H1 (cell line): ENCODE measurements around the gene STAT1. TPM values are rescaled to one million over a fixed set of nuclear protein-coding genes. Genes with fewer than 3 reads are reported as not detected.

Experiments used
- CTCF ChIA-PET: fragments of 300-600 bp; sonication (Branson Sonifier 250); formaldehyde crosslinking; loops from one replicate; lab custom pipeline; 2021; ENCODE audit not compliant: partially characterized antibody; lab: Charles Lee
- POLR2A ChIA-PET: fragments of 300-600 bp; sonication (Branson Sonifier 250); formaldehyde crosslinking; loops from one replicate; lab custom pipeline; 2021; ENCODE audit warnings: inconsistent platforms; ENCODE audit not compliant: partially characterized antibody; lab: Charles Lee
- DNase-seq, 2 experiments: peaks; one replicate each; pipeline versions ENCODE4 v3.0.0 to v3.0.0-alpha.2; 2010 to 2022; ENCODE audit warnings: low spot score in 2 of 2, low read depth in 1 of 2, mixed read lengths in 1 of 2
- FAIRE-seq: peaks from 2 replicates; lab custom pipeline; 2011; peaks lifted over from hg19 to GRCh38; lab: Jason Lieb, UNC
- H2AFZ ChIP-seq: 2 replicates; pipeline ENCODE4 v1.8.1; 2012; ENCODE audit warnings: low read length, inconsistent platforms
- H2AK5ac ChIP-seq: 2 replicates; pipeline ENCODE4 v1.6.1; 2013; ENCODE audit warnings: low read depth, low read length
- H2BK120ac ChIP-seq: replicated peaks from 2 replicates; pipeline ENCODE3; 2013; ENCODE audit warnings: low read depth, low read length, inconsistent platforms
- H2BK12ac ChIP-seq: 2 replicates; pipeline ENCODE4 v1.6.1; 2013; ENCODE audit warnings: low read depth, low read length
- H2BK15ac ChIP-seq: 2 replicates; pipeline ENCODE4 v1.6.1; 2013; ENCODE audit warnings: low read length
- H2BK20ac ChIP-seq: 2 replicates; pipeline ENCODE4 v1.6.1; 2013; ENCODE audit warnings: low read length
- H2BK5ac ChIP-seq: 2 replicates; pipeline ENCODE4 v1.6.1; 2013; ENCODE audit warnings: low read depth, low read length
- H3K14ac ChIP-seq: 2 replicates; pipeline ENCODE4 v1.6.1; 2013; ENCODE audit warnings: inconsistent platforms; ENCODE audit not compliant: insufficient read length
- H3K18ac ChIP-seq: 2 replicates; pipeline ENCODE4 v1.6.1; 2013; ENCODE audit warnings: low read length; ENCODE audit errors: extremely low read depth
- H3K23ac ChIP-seq: 2 replicates; pipeline ENCODE4 v1.6.1; 2013; ENCODE audit warnings: inconsistent platforms; ENCODE audit not compliant: insufficient read length
- H3K23me2 ChIP-seq: 2 replicates; pipeline ENCODE4 v1.6.1; 2013; ENCODE audit warnings: low read depth, low read length
- H3K27ac ChIP-seq: 2 replicates; pipeline ENCODE4 v1.6.1; 2011; ENCODE audit warnings: low read depth, low read length, inconsistent platforms
- H3K27me3 ChIP-seq, 4 experiments: replicated peaks in 1 of 4; 1 replicate in 1 of 4; 2 replicates in 3 of 4; pipeline versions ENCODE4 v1.6.1 to v1.8.1; 2011 to 2013; ENCODE audit warnings: low read length in 3 of 4, mild to moderate bottlenecking in 3 of 4, inconsistent platforms in 2 of 4, mixed read lengths in 2 of 4, moderate library complexity in 1 of 4; ENCODE audit not compliant: control insufficient read depth in 3 of 4, insufficient read depth in 3 of 4; ENCODE audit errors: extremely low read depth in 1 of 4
- H3K36me3 ChIP-seq, 4 experiments: 2 replicates each; pipeline versions ENCODE4 v1.6.1 to v1.8.1; 2011 to 2013; ENCODE audit warnings: mild to moderate bottlenecking in 4 of 4, low read length in 3 of 4, moderate library complexity in 2 of 4, control low read depth in 1 of 4, inconsistent platforms in 1 of 4; ENCODE audit not compliant: insufficient read depth in 4 of 4, control insufficient read depth in 2 of 4
- H3K4ac ChIP-seq: replicated peaks from 2 replicates; pipeline ENCODE3; 2013; ENCODE audit warnings: low read length, low read depth, mixed read lengths, inconsistent platforms; ENCODE audit not compliant: insufficient read length
- H3K4me1 ChIP-seq, 4 experiments: replicated peaks in 1 of 4; 1 replicate in 1 of 4; 2 replicates in 3 of 4; pipeline versions ENCODE4 v1.6.1 to v1.8.1; 2011 to 2013; ENCODE audit warnings: low read length in 3 of 4, inconsistent platforms in 2 of 4, mixed read lengths in 1 of 4; ENCODE audit not compliant: insufficient read depth in 4 of 4, control insufficient read depth in 3 of 4
- H3K4me2 ChIP-seq, 2 experiments: 2 replicates each; pipeline versions ENCODE4 v1.6.1 to v1.8.1; 2011 to 2013; ENCODE audit warnings: low read depth in 2 of 2, low read length in 2 of 2, control low read depth in 1 of 2, inconsistent platforms in 1 of 2, mild to moderate bottlenecking in 1 of 2; ENCODE audit not compliant: insufficient read depth in 1 of 2
- H3K4me3 ChIP-seq, 4 experiments: fragments of 200-600, 300-600 bp in 1 of 4; sonication (generic), shearing (Covaris generic), sonication (Bioruptor Twin) in 1 of 4; 2 replicates each; pipeline versions ENCODE4 v1.5.1 to v1.8.1; 2011 to 2016; ENCODE audit warnings: low read length in 4 of 4, low read depth in 3 of 4, control low read depth in 2 of 4, inconsistent platforms in 2 of 4, mild to moderate bottlenecking in 2 of 4, mixed read lengths in 1 of 4, moderate library complexity in 1 of 4; ENCODE audit not compliant: insufficient read depth in 2 of 4; ENCODE audit errors: extremely low read depth in 1 of 4
- H3K56ac ChIP-seq: replicated peaks from 2 replicates; pipeline ENCODE3; 2013; ENCODE audit warnings: low read depth, mild to moderate bottlenecking, mixed read lengths, low read length, inconsistent platforms; ENCODE audit not compliant: insufficient read length
- H3K79me1 ChIP-seq: 2 replicates; pipeline ENCODE4 v1.6.1; 2013; ENCODE audit warnings: low read depth, low read length, control low read depth
- H3K79me2 ChIP-seq, 2 experiments: 2 replicates each; pipeline versions ENCODE4 v1.6.1 to v1.8.1; 2012 to 2013; ENCODE audit warnings: low read length in 2 of 2, mild to moderate bottlenecking in 2 of 2, inconsistent platforms in 1 of 2; ENCODE audit not compliant: insufficient read depth in 2 of 2, control insufficient read depth in 1 of 2
- H3K9ac ChIP-seq, 4 experiments: replicated peaks in 1 of 4; 1 replicate in 1 of 4; 2 replicates in 3 of 4; pipeline versions ENCODE4 v1.6.1 to v1.8.1; 2011 to 2013; ENCODE audit warnings: low read depth in 3 of 4, low read length in 3 of 4, control low read depth in 2 of 4, mild to moderate bottlenecking in 2 of 4, moderate library complexity in 2 of 4, inconsistent platforms in 1 of 4; ENCODE audit errors: extremely low read depth in 1 of 4
- H3K9me3 ChIP-seq, 2 experiments: 2 replicates each; pipeline versions ENCODE4 v1.6.1 to v1.8.1; 2012 to 2013; ENCODE audit warnings: mild to moderate bottlenecking in 2 of 2, moderate library complexity in 2 of 2, control low read depth in 1 of 2, inconsistent platforms in 1 of 2, low read depth in 1 of 2, low read length in 1 of 2, mixed read lengths in 1 of 2; ENCODE audit not compliant: insufficient read depth in 2 of 2
- H4K20me1 ChIP-seq, 2 experiments: replicated peaks in 1 of 2; 2 replicates each; pipeline versions ENCODE3 to v1.8.1; 2011 to 2013; ENCODE audit warnings: inconsistent platforms in 2 of 2, low read length in 2 of 2, mild to moderate bottlenecking in 1 of 2; ENCODE audit not compliant: insufficient read depth in 2 of 2, control insufficient read depth in 1 of 2
- H4K5ac ChIP-seq: 2 replicates; pipeline ENCODE4 v1.6.1; 2013; ENCODE audit warnings: low read length, low read depth, mixed read lengths, inconsistent platforms; ENCODE audit not compliant: insufficient read length
- H4K8ac ChIP-seq: 2 replicates; pipeline ENCODE4 v1.8.0; 2013; ENCODE audit warnings: mild to moderate bottlenecking, moderate library complexity, low read length, inconsistent platforms; ENCODE audit not compliant: insufficient read depth; ENCODE audit errors: extremely low read depth
- H4K91ac ChIP-seq: replicated peaks from 2 replicates; pipeline ENCODE3; 2013; ENCODE audit warnings: low read length, mixed read lengths, inconsistent platforms; ENCODE audit not compliant: insufficient read length
- ASH2L ChIP-seq: fragments of 200-600, 300-600 bp; sonication (generic); IDR thresholded peaks from one replicate; pipeline ENCODE4 v1.7.1; 2017; ENCODE audit warnings: low read length
- BACH1 ChIP-seq: IDR thresholded peaks from 2 replicates; pipeline ENCODE4 v1.6.1; 2012; ENCODE audit warnings: low read length, improper control_type of control experiment
- CEBPB ChIP-seq: IDR thresholded peaks from 2 replicates; pipeline ENCODE4 v1.6.1; 2012; ENCODE audit warnings: low read depth, low read length
- CHD2 ChIP-seq: IDR thresholded peaks from 2 replicates; pipeline ENCODE4 v1.6.1; 2012; ENCODE audit warnings: low read length, improper control_type of control experiment
- JUN ChIP-seq: IDR thresholded peaks from 2 replicates; pipeline ENCODE4 v1.6.1; 2011; ENCODE audit warnings: low read depth, mild to moderate bottlenecking, improper control_type of control experiment, low read length
- JUND ChIP-seq: IDR thresholded peaks from 2 replicates; pipeline ENCODE4 v1.6.1; 2011; ENCODE audit warnings: mild to moderate bottlenecking, improper control_type of control experiment, low read length
- RBBP5 ChIP-seq: IDR thresholded peaks from 2 replicates; pipeline ENCODE4 v1.7.1; 2012; ENCODE audit warnings: low read depth, mild to moderate bottlenecking, inconsistent platforms, low read length, moderate library complexity, borderline replicate concordance
- TBP ChIP-seq: IDR thresholded peaks from 2 replicates; pipeline ENCODE4 v1.6.1; 2011; ENCODE audit warnings: low read depth, low read length, improper control_type of control experiment
- YY1 ChIP-seq: IDR thresholded peaks from 2 replicates; pipeline ENCODE4 v1.6.1; 2011; ENCODE audit warnings: low read depth, mild to moderate bottlenecking, low read length
- ZNF274 ChIP-seq: IDR thresholded peaks from 2 replicates; pipeline ENCODE4 v1.7.0; 2012; ENCODE audit warnings: low read length, borderline replicate concordance; ENCODE audit errors: extremely low read depth
- WGBS, 2 experiments: shearing (Covaris generic) in 1 of 2; methylation state at CpG; one replicate each; pipeline versions ENCODE4 v1.1.6 to v1.1.7; 2013 to 2015; ENCODE audit warnings: low lambda C conversion rate in 2 of 2, mixed read lengths in 2 of 2, inconsistent platforms in 1 of 2, low coverage in 1 of 2, missing lambda C conversion rate in 1 of 2; ENCODE audit not compliant: insufficient replicate concordance in 2 of 2, insufficient coverage in 1 of 2, insufficient read length in 1 of 2; ENCODE audit errors: extremely low coverage in 1 of 2, missing lambda C conversion rate in 1 of 2; 5-methylcytosine and 5-hydroxymethylcytosine counted together
- polyA plus RNA-seq, 7 experiments: library from polyadenylated mRNA; depleted of rRNA in 3 of 7; stranded (reverse) in 5 of 7; unstranded in 2 of 7; fragments of >200 nt in 5 of 7; fragments of 200-250 nt in 2 of 7; gene quantifications; 1 replicate in 5 of 7; 2 replicates in 1 of 7; 4 replicates in 1 of 7; pipeline versions ENCODE4 v1.2.1 to v1.2.3, GENCODE V29; 2011 to 2013; ENCODE audit warnings: missing spikeins in 2 of 7, mixed read lengths in 2 of 7
- total RNA-seq: library from RNA; stranded (reverse); fragmentation: NEBNext Ultra II Directional; extraction: Animal tissue kit (Norgen Biotek cat#: 25700); gene quantifications from 2 replicates; pipeline ENCODE4 v1.2.1, GENCODE V29; 2021
- TF ChIP-seq, protein P1 (sequence below): IDR thresholded peaks from 2 replicates; pipeline ENCODE4 v1.6.1; 2012; ENCODE audit warnings: inconsistent platforms
- TF ChIP-seq, protein P2 (sequence below): IDR thresholded peaks from 2 replicates; pipeline ENCODE4 v1.6.1; 2012; ENCODE audit warnings: low read length, inconsistent platforms
- TF ChIP-seq, protein P3 (sequence below): IDR thresholded peaks from 2 replicates; pipeline ENCODE4 v1.6.1; 2011; ENCODE audit warnings: low read depth, mild to moderate bottlenecking, low read length; ENCODE audit not compliant: insufficient read depth

STAT1 gene
- total and polyA plus RNA-seq, 2 of the 8 experiments (the other 6 are each of a cell fraction or from before 2014, with no cell fraction given), result 20.3 to 43.0 TPM

DNA sequence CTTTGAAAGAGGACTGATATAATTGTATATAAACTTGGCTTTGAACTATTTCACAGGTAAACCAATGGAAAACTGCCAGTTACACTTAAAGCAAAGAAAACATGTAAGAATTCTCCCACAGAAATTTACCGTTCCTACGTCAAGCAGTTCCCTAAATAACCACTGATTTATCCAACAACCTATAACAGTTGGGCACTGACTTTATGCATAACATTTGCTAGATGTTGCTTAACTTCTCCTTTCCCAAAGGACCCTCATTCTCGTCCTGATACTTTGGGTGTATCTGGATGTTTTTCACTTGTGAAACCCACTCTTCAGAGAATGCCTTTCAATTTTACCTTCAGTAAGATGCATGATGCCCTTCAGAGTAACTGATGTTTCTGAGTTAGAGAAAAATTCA is 43.8 kb downstream of the STAT1 start:
- H3K79me1 ChIP-seq, result no peaks in the 10 kb centered on the region
- H3K14ac ChIP-seq, result no peak overlapping the region
- no peak overlapping the region for H4K91ac ChIP-seq
- 92% methylated on average over 3 of the region's 3 CpGs; no CpG with 5 or more reads in 1 of the 2 experiments for WGBS, 2 experiments
- H3K9ac ChIP-seq, result no peak overlapping the region
- H4K20me1 ChIP-seq, result no peaks in the 10 kb centered on the region
- H3K23me2 ChIP-seq, result no peaks in the 10 kb centered on the region
- peaks cover 13 to 53% (median 47%) of the 10 kb centered on the region in 4 experiments for H3K36me3 ChIP-seq
- H3K27ac ChIP-seq, result no peak overlapping the region
- H3K4me2 ChIP-seq, result no peak overlapping the region
- H3K9me3 ChIP-seq, result no peaks in the 10 kb centered on the region
- no peak overlapping the region for H3K4me3 ChIP-seq
- no peak overlapping the region for H2BK15ac ChIP-seq
- H2BK5ac ChIP-seq, result no peak overlapping the region
- H3K27me3 ChIP-seq, result no peaks in the 10 kb centered on the region
- H3K4me1 ChIP-seq, result no peaks in the 10 kb centered on the region
- H2BK20ac ChIP-seq, result no peak overlapping the region
- FAIRE-seq, result no peak
- H2BK12ac ChIP-seq, result no peak overlapping the region
- H2AK5ac ChIP-seq, result no peak overlapping the region
- no peaks in the 10 kb centered on the region for H3K79me2 ChIP-seq
- DNase-seq, result no peak
- H3K56ac ChIP-seq, result no peak overlapping the region
- no peak overlapping the region for H2AFZ ChIP-seq
- no peak overlapping the region for H2BK120ac ChIP-seq
- H3K23ac ChIP-seq, result no peak overlapping the region
- H4K5ac ChIP-seq, result no peak overlapping the region
- H3K4ac ChIP-seq, result no peak overlapping the region
- no peak overlapping the region for H3K18ac ChIP-seq
- ChIA-PET CTCF (no interaction called here), POLR2A (no interaction called here)
- no peak overlapping the region for H4K8ac ChIP-seq
- TF ChIP-seq, protein P1, sequence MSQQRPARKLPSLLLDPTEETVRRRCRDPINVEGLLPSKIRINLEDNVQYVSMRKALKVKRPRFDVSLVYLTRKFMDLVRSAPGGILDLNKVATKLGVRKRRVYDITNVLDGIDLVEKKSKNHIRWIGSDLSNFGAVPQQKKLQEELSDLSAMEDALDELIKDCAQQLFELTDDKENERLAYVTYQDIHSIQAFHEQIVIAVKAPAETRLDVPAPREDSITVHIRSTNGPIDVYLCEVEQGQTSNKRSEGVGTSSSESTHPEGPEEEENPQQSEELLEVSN, result no peak
- no peak for TF ChIP-seq TBP
- TF ChIP-seq BACH1, result no peak
- TF ChIP-seq JUN, result no peak
- no peak for TF ChIP-seq CHD2
- no peak for TF ChIP-seq ASH2L
- TF ChIP-seq, protein P2, sequence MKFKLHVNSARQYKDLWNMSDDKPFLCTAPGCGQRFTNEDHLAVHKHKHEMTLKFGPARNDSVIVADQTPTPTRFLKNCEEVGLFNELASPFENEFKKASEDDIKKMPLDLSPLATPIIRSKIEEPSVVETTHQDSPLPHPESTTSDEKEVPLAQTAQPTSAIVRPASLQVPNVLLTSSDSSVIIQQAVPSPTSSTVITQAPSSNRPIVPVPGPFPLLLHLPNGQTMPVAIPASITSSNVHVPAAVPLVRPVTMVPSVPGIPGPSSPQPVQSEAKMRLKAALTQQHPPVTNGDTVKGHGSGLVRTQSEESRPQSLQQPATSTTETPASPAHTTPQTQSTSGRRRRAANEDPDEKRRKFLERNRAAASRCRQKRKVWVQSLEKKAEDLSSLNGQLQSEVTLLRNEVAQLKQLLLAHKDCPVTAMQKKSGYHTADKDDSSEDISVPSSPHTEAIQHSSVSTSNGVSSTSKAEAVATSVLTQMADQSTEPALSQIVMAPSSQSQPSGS, result no peak
- TF ChIP-seq YY1, result no peak
- no peak for TF ChIP-seq ZNF274
- TF ChIP-seq, protein P3, sequence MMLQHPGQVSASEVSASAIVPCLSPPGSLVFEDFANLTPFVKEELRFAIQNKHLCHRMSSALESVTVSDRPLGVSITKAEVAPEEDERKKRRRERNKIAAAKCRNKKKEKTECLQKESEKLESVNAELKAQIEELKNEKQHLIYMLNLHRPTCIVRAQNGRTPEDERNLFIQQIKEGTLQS, result no peak
- TF ChIP-seq JUND, result no peak
- no peak for TF ChIP-seq RBBP5
- TF ChIP-seq CEBPB, result no peak
